Progenitor cell of endocrine pancreas (in vitro differentiated cells): ENCODE results near the gene USP15. TPM values are rescaled to one million over a fixed set of nuclear protein-coding genes. Genes with fewer than 3 reads are reported as not detected.
"Not testable (repeated sequence)": the region's sequence is repeated elsewhere in the genome, so short reads cannot be mapped to it uniquely, and the experiment has no call there.

Source experiments
- DNase-seq: peaks from one replicate; pipeline ENCODE4 v3.0.0; 2021; ENCODE audit warnings: low spot score; ENCODE audit not compliant: unreplicated experiment
- H3K27ac Mint-ChIP-seq: 2 replicates; pipeline ENCODE4 v1.8.0; 2021; ENCODE audit warnings: mild to moderate bottlenecking, moderate library complexity, mixed read lengths
- H3K27me3 Mint-ChIP-seq: 2 replicates; pipeline ENCODE4 v1.8.0; 2021; ENCODE audit warnings: mixed read lengths
- H3K36me3 Mint-ChIP-seq: 2 replicates; pipeline ENCODE4 v1.8.0; 2022; ENCODE audit warnings: mixed read lengths; ENCODE audit not compliant: insufficient read depth
- H3K4me1 Mint-ChIP-seq: 2 replicates; pipeline ENCODE4 v1.8.0; 2021; ENCODE audit warnings: low read depth, mixed read lengths
- H3K4me3 Mint-ChIP-seq: 2 replicates; pipeline ENCODE4 v1.8.0; 2021; ENCODE audit warnings: low read depth, mild to moderate bottlenecking, moderate library complexity, mixed read lengths
- H3K9me3 Mint-ChIP-seq: 2 replicates; pipeline ENCODE4 v1.8.0; 2021; ENCODE audit warnings: low read depth, mixed read lengths
- total RNA-seq: library from RNA; stranded (reverse); gene quantifications from 2 replicates; pipeline ENCODE4 v1.2.1, GENCODE V29; 2021
- TF ChIP-seq, protein P1 (sequence below): fragments of 200-600 bp; sonication (generic); IDR thresholded peaks from one replicate; pipeline ENCODE4 v1.5.0; 2021; ENCODE audit warnings: antibody characterized with exemption, mild to moderate bottlenecking; ENCODE audit not compliant: unreplicated experiment

The USP15 gene
- total RNA-seq, 1 donor from 2014 or later: 43.3 TPM

GRCh38 chr12:62446754-62447452 lies 186.7 kb downstream of the USP15 start:
- Mint-ChIP-seq H3K27ac (no peak overlapping the region), H3K9me3 (peaks cover 17% of the 10 kb centered on the region), H3K36me3 (no peaks in the 10 kb centered on the region), H3K4me3 (no peak overlapping the region), H3K27me3 (no peaks in the 10 kb centered on the region), H3K4me1 (peaks cover 2% of the 10 kb centered on the region)
- no peak for DNase-seq
- TF ChIP-seq, protein P1, sequence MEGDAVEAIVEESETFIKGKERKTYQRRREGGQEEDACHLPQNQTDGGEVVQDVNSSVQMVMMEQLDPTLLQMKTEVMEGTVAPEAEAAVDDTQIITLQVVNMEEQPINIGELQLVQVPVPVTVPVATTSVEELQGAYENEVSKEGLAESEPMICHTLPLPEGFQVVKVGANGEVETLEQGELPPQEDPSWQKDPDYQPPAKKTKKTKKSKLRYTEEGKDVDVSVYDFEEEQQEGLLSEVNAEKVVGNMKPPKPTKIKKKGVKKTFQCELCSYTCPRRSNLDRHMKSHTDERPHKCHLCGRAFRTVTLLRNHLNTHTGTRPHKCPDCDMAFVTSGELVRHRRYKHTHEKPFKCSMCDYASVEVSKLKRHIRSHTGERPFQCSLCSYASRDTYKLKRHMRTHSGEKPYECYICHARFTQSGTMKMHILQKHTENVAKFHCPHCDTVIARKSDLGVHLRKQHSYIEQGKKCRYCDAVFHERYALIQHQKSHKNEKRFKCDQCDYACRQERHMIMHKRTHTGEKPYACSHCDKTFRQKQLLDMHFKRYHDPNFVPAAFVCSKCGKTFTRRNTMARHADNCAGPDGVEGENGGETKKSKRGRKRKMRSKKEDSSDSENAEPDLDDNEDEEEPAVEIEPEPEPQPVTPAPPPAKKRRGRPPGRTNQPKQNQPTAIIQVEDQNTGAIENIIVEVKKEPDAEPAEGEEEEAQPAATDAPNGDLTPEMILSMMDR: no peak

DNA sequence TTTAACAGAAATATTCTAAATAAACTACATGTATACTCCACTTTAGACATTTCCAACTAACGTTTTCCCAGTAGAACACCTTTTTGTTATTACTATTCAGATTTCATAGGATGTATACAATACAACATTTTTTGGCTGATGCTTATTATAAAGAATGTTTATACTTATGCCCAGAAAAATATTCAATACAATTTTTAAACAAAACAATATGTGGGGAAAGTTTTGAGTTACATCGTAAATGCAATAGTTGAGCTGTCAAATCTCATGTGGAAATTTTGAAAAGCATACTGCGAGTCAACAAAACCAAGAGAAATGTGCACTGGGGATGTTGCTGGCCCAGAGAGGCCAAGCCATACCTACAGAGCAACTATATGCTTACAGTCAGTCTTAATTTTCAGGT lies 188.2 kb downstream of the USP15 start:
- no peak for DNase-seq
- Mint-ChIP-seq H3K27me3 (peaks cover 3% of the 10 kb centered on the region), H3K36me3 (no peaks in the 10 kb centered on the region), H3K27ac (no peak overlapping the region), H3K9me3 (peaks cover 6% of the 10 kb centered on the region), H3K4me1 (peaks cover 2% of the 10 kb centered on the region), H3K4me3 (no peak overlapping the region)
- TF ChIP-seq, protein P1: no peak

GRCh38 chr12:62455429-62455828 lies 195.2 kb downstream of the USP15 start:
- H3K36me3 Mint-ChIP-seq, H3K4me3 Mint-ChIP-seq, H3K27ac Mint-ChIP-seq, H3K4me1 Mint-ChIP-seq, H3K9me3 Mint-ChIP-seq, DNase-seq, H3K27me3 Mint-ChIP-seq: not testable (repeated sequence)

DNA sequence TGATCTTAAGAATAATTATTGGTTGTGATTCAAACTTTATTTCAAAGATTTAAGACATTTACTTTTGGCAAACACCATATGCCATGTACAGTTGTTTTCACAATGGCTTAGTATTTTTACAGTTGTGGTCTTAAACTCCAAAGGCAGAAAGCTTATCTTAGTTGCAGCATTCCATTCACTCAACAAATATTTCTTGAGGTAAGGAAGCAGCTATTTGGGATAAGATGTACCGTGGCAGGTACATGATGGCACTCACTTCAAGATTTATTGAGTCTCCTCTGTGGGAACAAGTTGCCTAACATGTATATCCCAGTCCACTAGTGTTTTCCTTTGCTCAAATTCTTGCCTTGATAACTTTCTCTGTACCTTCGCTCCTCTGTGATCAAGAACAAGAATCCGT lies 198.4 kb downstream of the USP15 start:
- Mint-ChIP-seq H3K27ac (no peak overlapping the region), H3K4me1 (no peaks in the 10 kb centered on the region), H3K9me3 (peaks cover 22% of the 10 kb centered on the region), H3K4me3 (no peak overlapping the region), H3K27me3 (no peaks in the 10 kb centered on the region), H3K36me3 (peaks cover 2% of the 10 kb centered on the region)
- DNase-seq: no peak
- TF ChIP-seq, protein P1: no peak

GRCh38 chr12:62459976-62460375 lies 199.8 kb downstream of the USP15 start:
- peaks cover 2% of the 10 kb centered on the region for H3K36me3 Mint-ChIP-seq
- H3K4me3 Mint-ChIP-seq: no peak overlapping the region
- H3K27ac Mint-ChIP-seq: no peak overlapping the region
- H3K9me3 Mint-ChIP-seq: peaks cover 24% of the 10 kb centered on the region
- H3K4me1 Mint-ChIP-seq: no peaks in the 10 kb centered on the region
- TF ChIP-seq, protein P1: no peak
- DNase-seq: no peak
- no peaks in the 10 kb centered on the region for H3K27me3 Mint-ChIP-seq

- H3K4me3 Mint-ChIP-seq, H3K36me3 Mint-ChIP-seq, DNase-seq, H3K27ac Mint-ChIP-seq, H3K4me1 Mint-ChIP-seq, H3K27me3 Mint-ChIP-seq: not testable (repeated sequence)
- H3K9me3 Mint-ChIP-seq: peaks cover 20% of the 10 kb centered on the region
Measured at GRCh38 chr12:62461171-62461837, 201.1 kb downstream of the USP15 start.

DNA sequence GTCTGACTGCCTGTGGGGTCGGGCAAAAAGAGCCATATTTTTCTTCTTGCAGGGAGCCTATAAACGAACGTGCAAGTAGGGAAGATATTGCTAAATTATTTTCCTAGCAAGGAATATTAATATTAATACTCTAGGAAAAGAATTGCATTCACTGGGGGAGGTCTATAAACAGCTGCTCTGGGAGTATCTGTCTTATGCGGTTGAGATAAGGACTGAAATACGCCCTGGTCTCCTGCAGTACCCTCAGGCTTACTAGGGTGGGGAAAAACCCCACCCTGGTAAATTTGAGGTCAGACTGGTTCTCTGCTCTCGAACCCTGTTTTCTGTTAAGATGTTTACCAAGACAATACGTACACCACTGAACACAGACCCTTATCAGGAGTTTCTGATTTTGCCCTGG lies 203.0 kb downstream of the USP15 start:
- peaks cover 20% of the 10 kb centered on the region for H3K9me3 Mint-ChIP-seq
- not testable (repeated sequence) for H3K27ac Mint-ChIP-seq, H3K4me1 Mint-ChIP-seq, DNase-seq, H3K36me3 Mint-ChIP-seq, H3K27me3 Mint-ChIP-seq, H3K4me3 Mint-ChIP-seq
